GM23338 (cell line): Measurements from ENCODE around the gene MCC. TPM values are rescaled to one million over a fixed set of nuclear protein-coding genes. Genes with fewer than 3 reads are reported as not detected.

Experiments
- ATAC-seq: fragments of 200-7000 bp; cut with Tn5 transposase; 3 replicates; pipeline ENCODE4 v1.9.1; 2020
- DNase-seq: peaks from one replicate; pipeline ENCODE4 v3.0.0-alpha.2; 2015; ENCODE audit warnings: low spot score
- H2AFZ ChIP-seq: fragments of 200-600 bp; sonication (generic); 2 replicates; pipeline ENCODE4 v1.8.0; 2016; ENCODE audit warnings: antibody characterized with exemption, mild to moderate bottlenecking, moderate library complexity
- H3F3A ChIP-seq: fragments of 200-600 bp; sonication (generic); replicated peaks from 2 replicates; pipeline ENCODE4 v1.8.0; 2017; ENCODE audit warnings: antibody characterized with exemption, mixed run types, low read depth
- H3K27ac ChIP-seq: fragments of 200-600 bp; sonication (generic); 2 replicates; pipeline ENCODE4 v1.6.1; 2016; ENCODE audit warnings: low read depth
- H3K27me3 ChIP-seq: fragments of 200-600 bp; sonication (generic); 2 replicates; pipeline ENCODE4 v1.8.0; 2016; ENCODE audit warnings: mild to moderate bottlenecking, mixed run types, moderate library complexity; ENCODE audit not compliant: insufficient read depth
- H3K36me3 ChIP-seq: fragments of 200-600 bp; sonication (generic); 2 replicates; pipeline ENCODE4 v1.8.0; 2016; ENCODE audit warnings: mild to moderate bottlenecking; ENCODE audit not compliant: insufficient read depth
- H3K4me1 ChIP-seq: fragments of 200-600 bp; sonication (generic); 2 replicates; pipeline ENCODE4 v1.8.0; 2016; ENCODE audit warnings: mild to moderate bottlenecking, moderate library complexity; ENCODE audit not compliant: insufficient read depth
- H3K4me2 ChIP-seq: fragments of 200-600 bp; sonication (generic); 2 replicates; pipeline ENCODE4 v1.7.1; 2017; ENCODE audit warnings: mixed run types
- H3K4me3 ChIP-seq: fragments of 200-600 bp; sonication (generic); 2 replicates; pipeline ENCODE4 v1.6.1; 2016; ENCODE audit warnings: mixed run types
- H3K79me2 ChIP-seq: fragments of 200-600 bp; sonication (generic); replicated peaks from 2 replicates; pipeline ENCODE4 v1.8.0; 2017; ENCODE audit warnings: mild to moderate bottlenecking; ENCODE audit not compliant: insufficient read depth
- H3K9me2 ChIP-seq: fragments of 200-600 bp; sonication (generic); 2 replicates; pipeline ENCODE4 v1.8.0; 2017; ENCODE audit not compliant: insufficient read depth
- H4K20me1 ChIP-seq: fragments of 200-600 bp; sonication (generic); replicated peaks from 2 replicates; pipeline ENCODE4 v1.8.0; 2017; ENCODE audit warnings: mild to moderate bottlenecking; ENCODE audit not compliant: insufficient read depth
- H3K27ac Mint-ChIP-seq: 2 replicates; pipeline ENCODE4 v1.8.0; 2020; ENCODE audit warnings: inconsistent platforms, mild to moderate bottlenecking, moderate library complexity, mixed read lengths
- H3K27me3 Mint-ChIP-seq: 3 replicates; pipeline ENCODE4 v1.8.0; 2022; ENCODE audit warnings: low read depth, mild to moderate bottlenecking, moderate library complexity, mixed read lengths, inconsistent platforms; ENCODE audit not compliant: insufficient read depth, poor library complexity
- H3K36me3 Mint-ChIP-seq: 3 replicates; pipeline ENCODE4 v1.8.0; 2021; ENCODE audit warnings: low read depth, mild to moderate bottlenecking, inconsistent platforms, moderate library complexity, mixed read lengths
- H3K4me1 Mint-ChIP-seq: 3 replicates; pipeline ENCODE4 v1.8.0; 2020; ENCODE audit warnings: mild to moderate bottlenecking, inconsistent platforms, mixed read lengths
- H3K4me3 Mint-ChIP-seq: 3 replicates; pipeline ENCODE4 v1.8.0; 2021; ENCODE audit warnings: moderate library complexity, mild to moderate bottlenecking, inconsistent platforms, mixed read lengths
- H3K9me3 Mint-ChIP-seq: 3 replicates; pipeline ENCODE4 v1.8.0; 2020; ENCODE audit warnings: moderate library complexity, mild to moderate bottlenecking, inconsistent platforms, mixed read lengths
- CREB1 ChIP-seq: fragments of 250-450 bp; sonication (Bioruptor Pico); IDR thresholded peaks from 2 replicates; pipeline ENCODE4 v1.5.0; 2020; ENCODE audit warnings: low read depth, mild to moderate bottlenecking, moderate library complexity
- EZH2 ChIP-seq: fragments of 200-600 bp; sonication (generic); IDR thresholded peaks from one replicate; pipeline ENCODE4 v1.8.0; 2017; ENCODE audit warnings: antibody characterized with exemption, mild to moderate bottlenecking, low read depth; ENCODE audit not compliant: unreplicated experiment
- EZH2phosphoT487 ChIP-seq: fragments of 200-600 bp; sonication (generic); IDR thresholded peaks from one replicate; pipeline ENCODE4 v1.8.1; 2018; ENCODE audit warnings: antibody characterized with exemption; ENCODE audit not compliant: unreplicated experiment
- NANOG ChIP-seq: IDR thresholded peaks from 2 replicates; pipeline ENCODE4 v1.6.1; 2016; ENCODE audit warnings: antibody characterized with exemption, borderline replicate concordance
- POLR2AphosphoS5 ChIP-seq: IDR thresholded peaks from 2 replicates; pipeline ENCODE4 v1.6.1; 2016; ENCODE audit warnings: antibody characterized with exemption, low read depth
- STAT1 ChIP-seq: IDR thresholded peaks from one replicate; pipeline ENCODE4 v1.6.1; 2016; ENCODE audit warnings: antibody characterized with exemption; ENCODE audit not compliant: unreplicated experiment
- ZNF114 ChIP-seq: fragments of 250-450 bp; sonication (Bioruptor Pico); IDR thresholded peaks from 2 replicates; pipeline ENCODE4 v1.5.0; 2020; ENCODE audit warnings: mild to moderate bottlenecking, moderate library complexity
- ZNF331 ChIP-seq: fragments of 250-450 bp; sonication (Bioruptor Pico); IDR thresholded peaks from 2 replicates; pipeline ENCODE4 v1.5.0; 2020; ENCODE audit warnings: low read depth, mild to moderate bottlenecking, moderate library complexity
- polyA plus RNA-seq: library from polyadenylated mRNA; unstranded; fragments of >200 nt; fragmentation: Nextera tagmentation; extraction: Ambion mirVana; gene quantifications from 2 replicates; pipeline ENCODE4 v1.2.1, GENCODE V29; 2016
- total RNA-seq: library from RNA; depleted of rRNA; stranded (reverse); fragments of >200 nt; shearing (Covaris generic); gene quantifications from 2 replicates; pipeline ENCODE4 v1.2.3, GENCODE V29; 2014
- TF ChIP-seq, protein P1 (sequence below): IDR thresholded peaks from one replicate; pipeline ENCODE4 v1.6.1; 2018; ENCODE audit warnings: antibody characterized with exemption; ENCODE audit not compliant: unreplicated experiment
- TF ChIP-seq, protein P2 (sequence below), 2 experiments: fragments of 200-600 bp in 1 of 2; sonication (generic) in 1 of 2; conservative IDR thresholded peaks; 2 replicates each; pipeline versions ENCODE4 v1.5.1 to v1.6.1; 2016 to 2017; ENCODE audit warnings: antibody characterized with exemption in 2 of 2, low read depth in 2 of 2, mild to moderate bottlenecking in 2 of 2, moderate library complexity in 1 of 2

Gene MCC
- total and polyA plus RNA-seq, 2 experiments from 2014 or later: 3.8 to 10.1 TPM

DNA sequence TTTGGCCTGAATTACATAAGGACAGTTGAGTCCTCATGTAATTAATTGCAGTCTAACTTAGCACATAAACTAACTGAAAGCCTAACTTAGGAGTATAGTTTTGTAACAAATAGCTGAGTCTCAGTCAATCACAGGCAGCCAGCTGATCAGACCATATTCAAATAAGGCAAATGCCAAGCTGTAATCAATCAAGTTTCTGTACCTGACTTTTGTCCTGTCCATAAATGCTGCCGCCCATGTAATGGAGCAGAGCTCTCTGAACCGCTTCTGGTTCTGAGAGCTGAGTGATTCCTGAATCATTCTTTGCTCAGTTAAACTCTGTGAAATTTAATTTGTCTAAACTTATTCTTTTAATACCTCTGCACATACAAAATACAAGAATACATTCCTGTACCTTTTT is 158.3 kb downstream of the MCC start (continued):
- TF ChIP-seq, protein P1, sequence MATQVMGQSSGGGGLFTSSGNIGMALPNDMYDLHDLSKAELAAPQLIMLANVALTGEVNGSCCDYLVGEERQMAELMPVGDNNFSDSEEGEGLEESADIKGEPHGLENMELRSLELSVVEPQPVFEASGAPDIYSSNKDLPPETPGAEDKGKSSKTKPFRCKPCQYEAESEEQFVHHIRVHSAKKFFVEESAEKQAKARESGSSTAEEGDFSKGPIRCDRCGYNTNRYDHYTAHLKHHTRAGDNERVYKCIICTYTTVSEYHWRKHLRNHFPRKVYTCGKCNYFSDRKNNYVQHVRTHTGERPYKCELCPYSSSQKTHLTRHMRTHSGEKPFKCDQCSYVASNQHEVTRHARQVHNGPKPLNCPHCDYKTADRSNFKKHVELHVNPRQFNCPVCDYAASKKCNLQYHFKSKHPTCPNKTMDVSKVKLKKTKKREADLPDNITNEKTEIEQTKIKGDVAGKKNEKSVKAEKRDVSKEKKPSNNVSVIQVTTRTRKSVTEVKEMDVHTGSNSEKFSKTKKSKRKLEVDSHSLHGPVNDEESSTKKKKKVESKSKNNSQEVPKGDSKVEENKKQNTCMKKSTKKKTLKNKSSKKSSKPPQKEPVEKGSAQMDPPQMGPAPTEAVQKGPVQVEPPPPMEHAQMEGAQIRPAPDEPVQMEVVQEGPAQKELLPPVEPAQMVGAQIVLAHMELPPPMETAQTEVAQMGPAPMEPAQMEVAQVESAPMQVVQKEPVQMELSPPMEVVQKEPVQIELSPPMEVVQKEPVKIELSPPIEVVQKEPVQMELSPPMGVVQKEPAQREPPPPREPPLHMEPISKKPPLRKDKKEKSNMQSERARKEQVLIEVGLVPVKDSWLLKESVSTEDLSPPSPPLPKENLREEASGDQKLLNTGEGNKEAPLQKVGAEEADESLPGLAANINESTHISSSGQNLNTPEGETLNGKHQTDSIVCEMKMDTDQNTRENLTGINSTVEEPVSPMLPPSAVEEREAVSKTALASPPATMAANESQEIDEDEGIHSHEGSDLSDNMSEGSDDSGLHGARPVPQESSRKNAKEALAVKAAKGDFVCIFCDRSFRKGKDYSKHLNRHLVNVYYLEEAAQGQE: no peak
- no peak for TF ChIP-seq POLR2AphosphoS5
- no peak for TF ChIP-seq EZH2phosphoT487

DNA sequence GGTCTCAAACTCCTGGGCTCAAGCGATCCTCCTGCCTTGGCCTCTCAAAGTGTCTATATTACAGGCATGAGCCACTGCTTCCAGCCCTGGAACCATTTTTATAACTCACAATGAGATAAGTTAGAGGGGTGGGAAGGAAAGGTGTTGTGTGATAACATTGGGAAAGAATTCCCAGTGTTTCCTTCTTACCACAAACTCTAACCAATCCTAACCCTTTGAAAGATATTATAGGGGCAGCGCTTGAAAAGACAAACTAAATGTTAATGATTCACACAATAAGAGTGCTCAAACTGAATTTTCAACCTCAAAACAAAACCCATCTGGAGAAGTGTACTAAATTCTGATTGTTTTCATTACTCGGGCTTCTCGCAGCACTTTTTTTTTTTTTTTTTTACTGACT is 163.2 kb downstream of the MCC start:
- Mint-ChIP-seq H3K4me3 (no peak overlapping the region), H3K36me3 (no peaks in the 10 kb centered on the region), H3K27me3 (no peaks in the 10 kb centered on the region), H3K4me1 (peaks cover 4% of the 10 kb centered on the region; the same call in 2 of the 3 replicates), H3K9me3 (no peaks in the 10 kb centered on the region), H3K27ac (no peak overlapping the region)
- H3K4me2 ChIP-seq: no peak overlapping the region
- peaks cover 3% of the 10 kb centered on the region; the same call in 1 of the 2 replicates for H3K4me1 ChIP-seq
- no peak overlapping the region for H3K27ac ChIP-seq
- no peak for ATAC-seq
- H3K27me3 ChIP-seq: no peaks in the 10 kb centered on the region
- TF ChIP-seq CREB1 (CRISPR knock-in tag): no peak
- TF ChIP-seq, protein P1: no peak
- no peak for TF ChIP-seq ZNF114
- TF ChIP-seq EZH2: no peak
- TF ChIP-seq NANOG: no peak
- TF ChIP-seq STAT1: no peak
- TF ChIP-seq, protein P2, sequence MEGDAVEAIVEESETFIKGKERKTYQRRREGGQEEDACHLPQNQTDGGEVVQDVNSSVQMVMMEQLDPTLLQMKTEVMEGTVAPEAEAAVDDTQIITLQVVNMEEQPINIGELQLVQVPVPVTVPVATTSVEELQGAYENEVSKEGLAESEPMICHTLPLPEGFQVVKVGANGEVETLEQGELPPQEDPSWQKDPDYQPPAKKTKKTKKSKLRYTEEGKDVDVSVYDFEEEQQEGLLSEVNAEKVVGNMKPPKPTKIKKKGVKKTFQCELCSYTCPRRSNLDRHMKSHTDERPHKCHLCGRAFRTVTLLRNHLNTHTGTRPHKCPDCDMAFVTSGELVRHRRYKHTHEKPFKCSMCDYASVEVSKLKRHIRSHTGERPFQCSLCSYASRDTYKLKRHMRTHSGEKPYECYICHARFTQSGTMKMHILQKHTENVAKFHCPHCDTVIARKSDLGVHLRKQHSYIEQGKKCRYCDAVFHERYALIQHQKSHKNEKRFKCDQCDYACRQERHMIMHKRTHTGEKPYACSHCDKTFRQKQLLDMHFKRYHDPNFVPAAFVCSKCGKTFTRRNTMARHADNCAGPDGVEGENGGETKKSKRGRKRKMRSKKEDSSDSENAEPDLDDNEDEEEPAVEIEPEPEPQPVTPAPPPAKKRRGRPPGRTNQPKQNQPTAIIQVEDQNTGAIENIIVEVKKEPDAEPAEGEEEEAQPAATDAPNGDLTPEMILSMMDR (conservative IDR thresholded peaks at IDR 0.05; ENCODE audit: low read depth in 2 of 2): no peak
- TF ChIP-seq ZNF331 (CRISPR knock-in tag): no peak
- no peak for TF ChIP-seq POLR2AphosphoS5
- H2AFZ ChIP-seq: no peak overlapping the region
- no peaks in the 10 kb centered on the region for H4K20me1 ChIP-seq
- no peak overlapping the region for H3K4me3 ChIP-seq
- no peak for DNase-seq
- no peaks in the 10 kb centered on the region for H3K36me3 ChIP-seq
- no peaks in the 10 kb centered on the region for H3F3A ChIP-seq
- no peaks in the 10 kb centered on the region for H3K79me2 ChIP-seq
- no peaks in the 10 kb centered on the region for H3K9me2 ChIP-seq
